ENCODE measurements around the gene SHLD2.

GRCh38 chr10:87094373-87095235 lies at the start of gene SHLD2, which contains the start of gene GLUD1:
- TF ChIP-seq CTCF (conservative IDR thresholded peaks at IDR 0.05) (no peak), EZH2 (IDR thresholded peaks at IDR 0.05; ENCODE audit: low read depth) (no peak)
